WERI-Rb-1 (cell line): ENCODE data around the gene WIPI1.
A peak's percentile ranks its signal among the peaks of the same experiment; 100 is the strongest.

Experiments
- DNase-seq: peaks from one replicate; pipeline ENCODE4 v3.0.0-alpha.2; 2020
- H3K27ac ChIP-seq: fragments of 250-450 bp; sonication (Bioruptor Pico); 2 replicates; pipeline ENCODE4 v1.5.1; 2020; ENCODE audit warnings: mild to moderate bottlenecking, moderate library complexity
- H3K27me3 ChIP-seq: fragments of 250-450 bp; sonication (Bioruptor Pico); 2 replicates; pipeline ENCODE4 v1.5.1; 2021; ENCODE audit warnings: mild to moderate bottlenecking, low read depth, moderate library complexity; ENCODE audit not compliant: insufficient read depth, severe bottlenecking
- H3K36me3 ChIP-seq: fragments of 250-450 bp; sonication (Bioruptor Pico); 2 replicates; pipeline ENCODE4 v1.5.1; 2020; ENCODE audit warnings: mild to moderate bottlenecking, moderate library complexity
- H3K4me3 ChIP-seq: 2 replicates; pipeline ENCODE4 v1.5.1; 2011; ENCODE audit warnings: low read depth, mild to moderate bottlenecking, control low read depth, low read length
- H3K9me3 ChIP-seq: fragments of 250-450 bp; sonication (Bioruptor Pico); 2 replicates; pipeline ENCODE4 v1.5.1; 2021; ENCODE audit warnings: mild to moderate bottlenecking, moderate library complexity; ENCODE audit not compliant: severe bottlenecking
- CTCF ChIP-seq: IDR thresholded peaks from 2 replicates; pipeline ENCODE4 v1.5.1; 2011; ENCODE audit warnings: low read depth, mild to moderate bottlenecking, control low read depth, inconsistent platforms, low read length

The WIPI1 gene

GRCh38 chr17:68457168-68457538 lies at the start of gene WIPI1:
TSS of gene WIPI1 (minus strand) at chr17:68457496. CDS start at chr17:68457421, 75 bp downstream.
- Histone ChIP-seq H3K9me3 (no peaks in the 10 kb centered on the region), H3K27ac (0 out of 2 replicates have a peak within 1 kb of the TSS, but pooled peaks have one; percentile 17), H3K36me3 (no peaks in the 10 kb centered on the region), H3K4me3 (peak within 1 kb of the TSS; percentile 67), H3K27me3 (no peaks in the 10 kb centered on the region)
- DNase-seq, result peak; percentile 71
- no peak for TF ChIP-seq CTCF

GRCh38 chr17:68505951-68506350 lies 48.7 kb upstream of the WIPI1 start:
- DNase-seq, result no peak
- Histone ChIP-seq H3K36me3 (no peaks in the 10 kb centered on the region), H3K27me3 (no peaks in the 10 kb centered on the region), H3K4me3 (no peak overlapping the region), H3K27ac (no peak overlapping the region), H3K9me3 (peaks cover 6% of the 10 kb centered on the region)
- TF ChIP-seq CTCF, result no peak

GRCh38 chr17:68501074-68501473 lies 43.8 kb upstream of the WIPI1 start:
- no peak for TF ChIP-seq CTCF
- Histone ChIP-seq H3K4me3 (no peak overlapping the region), H3K36me3 (no peaks in the 10 kb centered on the region), H3K27me3 (no peaks in the 10 kb centered on the region), H3K9me3 (peaks cover 6% of the 10 kb centered on the region), H3K27ac (no peak overlapping the region)
- no peak for DNase-seq

GRCh38 chr17:68499587-68499986 lies 42.3 kb upstream of the WIPI1 start:
- Histone ChIP-seq H3K4me3 (no peak overlapping the region), H3K27ac (no peak overlapping the region), H3K36me3 (no peaks in the 10 kb centered on the region), H3K27me3 (no peaks in the 10 kb centered on the region), H3K9me3 (peaks cover 9% of the 10 kb centered on the region)
- no peak for DNase-seq
- no peak for TF ChIP-seq CTCF

GRCh38 chr17:68498479-68499326 lies 41.4 kb upstream of the WIPI1 start:
- Histone ChIP-seq H3K36me3 (no peaks in the 10 kb centered on the region), H3K27ac (no peak overlapping the region), H3K9me3 (peaks cover 5% of the 10 kb centered on the region), H3K27me3 (no peaks in the 10 kb centered on the region), H3K4me3 (no peak overlapping the region)
- no peak for TF ChIP-seq CTCF
- DNase-seq, result no peak
